Measurements from ENCODE around the gene EHF.
"Not testable (repeated sequence)": the region's sequence is repeated elsewhere in the genome, so short reads cannot be mapped to it uniquely, and the experiment has no call there.

The EHF gene

DNA sequence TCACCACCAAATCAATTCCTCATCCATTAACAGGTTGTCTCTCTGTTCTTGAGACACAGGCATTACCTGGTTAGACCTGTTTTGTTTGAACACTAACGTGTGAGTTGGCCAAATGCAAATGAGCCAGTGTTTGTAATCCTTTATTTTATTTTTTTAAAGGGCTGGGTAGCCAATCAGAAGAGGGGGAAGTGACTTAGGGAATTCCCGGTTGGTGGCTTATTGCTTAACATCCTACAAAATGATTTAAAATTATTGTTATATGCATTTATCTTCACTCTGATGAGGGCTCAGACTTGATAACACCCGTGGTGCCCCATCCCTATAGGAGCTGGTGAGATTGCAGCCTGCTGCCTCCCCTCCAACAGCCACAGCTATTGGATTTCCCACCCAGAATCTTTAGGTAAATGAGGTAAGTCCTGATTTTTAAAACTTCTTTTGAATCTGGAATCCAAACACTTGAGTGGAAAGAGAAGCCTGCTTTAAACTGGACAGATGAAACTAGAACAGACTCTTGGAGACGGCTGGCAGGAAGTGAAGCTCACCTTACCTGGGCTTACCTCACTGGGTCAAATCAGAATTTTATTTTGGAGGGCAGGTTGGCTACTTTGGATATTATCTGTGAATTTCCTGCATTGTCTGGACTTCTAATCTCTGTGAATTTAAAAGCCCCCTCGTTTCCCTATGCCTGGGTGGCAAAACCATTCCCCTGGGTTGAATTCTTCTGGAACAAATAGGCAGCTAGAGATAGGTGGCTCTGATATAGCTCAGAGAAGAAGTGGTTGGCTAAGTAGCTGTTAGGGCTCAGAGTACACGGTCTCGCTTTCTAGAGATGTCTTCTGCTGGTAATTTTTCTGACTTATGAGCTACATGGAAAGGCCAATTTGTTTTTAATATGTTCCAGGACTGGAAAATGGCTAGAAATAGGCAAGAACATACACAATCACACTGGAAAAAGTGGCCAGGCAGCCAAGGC is at the start of gene EHF:
EHF (plus strand) TSS at position 274 of the 973 bp plus-strand sequence. CDS start 21,538 bp downstream, outside the sequence.
- DNase-seq: no peak

DNA sequence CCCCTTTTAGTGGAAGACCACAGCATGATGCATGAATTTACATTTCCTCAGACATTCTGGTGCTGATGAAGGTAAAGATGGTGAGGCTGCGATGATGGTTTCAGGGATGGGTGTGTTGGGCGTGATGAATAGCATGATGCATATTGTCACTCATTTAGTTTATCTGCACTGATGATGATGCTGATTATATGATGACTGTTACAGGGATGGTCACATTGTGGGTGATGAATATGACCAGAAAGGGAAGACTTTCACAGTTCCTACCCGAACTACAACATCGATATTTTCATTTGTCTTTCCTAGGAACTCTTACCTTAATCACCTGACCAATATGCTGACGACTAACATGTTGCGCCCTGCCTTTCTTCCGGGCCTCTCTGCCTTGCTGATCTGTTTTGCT is 47.4 kb upstream of the EHF start:
- no peak for DNase-seq

DNA sequence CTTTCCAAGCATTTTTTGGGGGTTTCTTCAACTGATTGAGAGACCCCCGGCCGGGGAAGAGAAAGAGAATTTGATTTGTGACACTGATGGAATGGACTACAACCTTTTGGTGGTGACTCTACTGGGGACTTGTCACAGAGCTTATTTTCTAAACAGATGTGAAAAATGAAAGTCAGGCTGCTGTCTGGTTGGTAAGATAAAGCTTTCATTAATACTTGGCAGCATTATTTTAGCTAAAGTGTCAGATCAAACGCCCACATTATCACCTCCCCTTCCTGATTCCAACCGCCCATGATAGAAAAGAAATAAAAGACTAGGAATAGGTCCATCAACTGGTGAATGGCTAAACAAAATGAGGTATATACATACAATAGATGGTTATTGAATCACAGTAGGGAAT is 45.6 kb upstream of the EHF start:
- DNase-seq: no peak

DNA sequence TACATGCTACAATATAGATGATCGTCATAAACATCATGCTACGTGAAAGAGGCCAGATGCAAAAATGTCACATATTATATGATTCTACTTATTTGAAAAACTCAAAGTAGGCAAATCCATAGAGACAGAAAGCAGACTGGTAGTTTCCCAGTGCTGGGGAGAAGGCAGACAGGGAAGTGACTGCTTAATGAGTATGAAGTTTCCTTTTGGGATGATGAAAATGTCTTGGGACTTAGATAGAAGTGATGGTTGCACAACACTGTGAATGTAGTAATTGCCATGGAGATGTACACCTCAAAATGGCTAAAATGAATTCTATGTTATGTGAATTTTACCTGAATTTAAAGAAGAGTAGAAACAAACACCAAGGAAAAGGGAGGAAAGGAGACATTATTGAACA is 45.2 kb upstream of the EHF start:
- no peak for DNase-seq

DNA sequence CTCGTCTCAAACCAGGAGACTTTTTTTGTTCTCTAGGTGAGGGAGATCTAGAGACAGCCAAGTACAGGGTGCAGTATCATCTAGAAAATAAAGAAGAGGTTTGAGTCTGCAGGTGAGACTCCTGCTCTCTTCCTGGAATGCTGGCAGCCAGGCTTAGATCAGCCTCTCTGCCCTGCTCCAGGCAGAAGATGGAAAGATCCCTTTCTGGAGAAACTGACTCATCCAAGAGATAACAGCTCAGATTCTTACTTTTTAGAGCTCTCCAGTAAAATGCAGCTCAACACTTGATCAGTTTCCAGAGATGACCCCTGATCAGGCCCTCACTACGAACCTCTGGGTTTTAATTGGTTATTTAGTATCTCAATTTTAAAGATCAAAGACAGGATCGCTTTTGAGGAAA is 44.6 kb upstream of the EHF start:
- no peak for DNase-seq

- DNase-seq: no peak
These were observed 37.1 kb upstream of the EHF start for GRCh38 chr11:34583818-34584217.

GRCh38 chr11:34585304-34585734 is 35.6 kb upstream of the EHF start:
- DNase-seq: no peak

DNA sequence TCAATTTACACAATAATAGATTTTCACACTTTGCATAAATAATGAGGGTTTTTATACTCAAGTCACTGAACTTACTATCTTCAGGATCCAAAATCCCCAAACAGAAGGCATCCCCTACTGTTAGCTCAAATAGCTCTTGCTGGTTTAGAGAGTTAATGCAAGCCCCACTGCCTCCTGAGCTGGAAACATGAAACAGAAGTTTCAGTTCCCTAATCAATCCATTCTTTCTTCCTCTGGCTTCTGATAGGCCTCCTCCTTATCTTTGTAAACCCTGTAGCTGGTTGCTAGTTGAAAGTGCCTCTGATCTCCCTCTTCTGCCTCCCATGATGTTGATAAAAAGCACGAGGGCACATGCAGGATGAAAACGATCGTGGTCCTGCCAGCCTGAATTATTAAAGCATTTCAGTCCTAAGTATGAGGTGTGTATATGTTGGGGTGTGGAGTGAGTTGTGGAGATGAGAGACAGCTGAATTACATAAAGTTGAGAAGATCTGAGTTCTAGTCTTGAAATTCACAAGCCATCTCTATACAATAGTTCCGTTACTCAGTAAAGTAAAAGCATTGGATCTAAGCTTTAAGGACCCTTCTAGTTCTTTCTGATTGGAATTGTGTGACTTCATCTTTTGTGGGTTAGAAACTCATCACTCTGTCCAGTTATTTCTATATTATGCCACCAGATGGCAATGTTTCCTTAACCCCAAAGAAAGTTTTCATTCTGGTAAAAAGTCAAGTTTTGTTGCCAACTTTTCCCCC is 35.0 kb upstream of the EHF start:
- DNase-seq: peak; percentile 76

DNA sequence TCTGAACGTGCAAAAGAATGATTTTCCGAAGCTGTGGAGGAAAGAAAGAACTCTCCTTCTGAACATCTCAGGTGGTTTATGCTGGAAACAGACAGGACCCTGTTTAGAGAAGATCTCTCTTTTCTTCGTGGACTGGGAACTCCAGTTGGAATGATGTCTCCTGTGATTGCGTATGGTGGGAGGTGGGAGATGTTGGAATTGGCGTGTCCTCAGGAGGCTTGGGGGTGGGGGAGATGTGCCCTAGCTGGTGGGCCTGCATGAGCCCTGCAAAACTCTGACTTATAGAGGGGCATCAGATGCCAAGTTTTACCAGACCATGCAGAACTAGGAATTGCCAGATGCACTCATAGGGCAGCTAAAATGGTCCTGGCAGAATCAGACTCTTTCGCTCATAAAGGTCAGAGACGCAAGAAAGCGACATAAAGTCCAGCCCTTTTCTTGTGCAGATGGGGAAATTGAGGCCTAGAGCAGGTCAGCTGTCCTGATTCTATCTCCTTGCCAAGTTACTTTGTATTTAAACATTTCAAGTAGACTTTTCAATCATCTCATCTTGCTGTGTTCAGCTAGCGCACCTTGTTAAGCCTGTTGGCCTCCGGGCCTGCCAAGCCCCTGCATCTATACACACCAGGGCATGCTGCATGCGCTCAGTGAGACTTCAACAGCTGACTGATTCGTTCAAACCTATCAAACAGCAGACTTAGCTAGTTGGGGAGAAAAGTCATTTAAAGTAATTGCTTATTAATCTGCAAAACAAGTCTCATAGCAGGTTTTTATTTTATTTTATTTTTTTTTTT is 34.2 kb upstream of the EHF start:
- peak; percentile 60 for DNase-seq

DNA sequence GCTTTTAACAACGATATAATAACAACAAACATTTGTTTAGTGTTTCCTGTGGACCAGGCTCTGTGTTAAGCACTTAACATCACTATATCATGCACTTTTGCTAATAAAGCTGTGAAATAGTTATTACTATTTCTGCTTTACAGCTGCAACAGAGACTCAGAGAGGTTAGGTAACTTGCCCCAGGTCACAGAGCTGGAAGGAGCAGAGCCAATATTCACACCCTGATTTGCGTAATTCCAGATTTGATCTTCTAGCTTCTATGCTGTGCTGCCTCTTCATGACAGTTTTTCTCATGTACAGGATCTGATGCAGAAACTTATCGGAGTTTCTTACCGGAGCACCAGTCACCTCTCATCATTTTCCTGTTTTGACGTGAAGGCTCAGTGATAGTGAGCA is 33.6 kb upstream of the EHF start:
- no peak for DNase-seq

GRCh38 chr11:34588023-34588422 is 32.9 kb upstream of the EHF start:
- DNase-seq: no peak

DNA sequence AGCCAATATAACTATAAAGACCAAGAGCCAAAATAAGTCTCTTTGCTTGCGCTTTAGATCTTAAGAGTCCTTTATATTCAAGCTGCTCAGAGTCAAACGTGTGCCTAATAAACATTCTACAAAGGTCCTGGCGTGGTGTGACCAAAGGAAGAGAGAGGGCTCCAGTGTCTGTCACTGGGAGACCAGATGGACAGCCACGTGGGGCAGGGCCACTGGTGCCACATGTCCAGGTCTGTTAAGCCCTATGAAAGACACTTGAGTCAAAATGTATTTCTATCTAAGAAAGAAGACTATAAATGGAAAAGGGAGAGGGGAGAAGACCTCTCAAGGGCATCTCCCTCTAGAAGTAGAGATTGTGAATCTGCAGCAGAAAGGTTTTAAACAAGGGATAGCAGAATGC is 32.2 kb upstream of the EHF start:
- no peak for DNase-seq

- DNase-seq: not testable (repeated sequence)
These were observed 31.7 kb upstream of the EHF start for GRCh38 chr11:34589177-34589576.

DNA sequence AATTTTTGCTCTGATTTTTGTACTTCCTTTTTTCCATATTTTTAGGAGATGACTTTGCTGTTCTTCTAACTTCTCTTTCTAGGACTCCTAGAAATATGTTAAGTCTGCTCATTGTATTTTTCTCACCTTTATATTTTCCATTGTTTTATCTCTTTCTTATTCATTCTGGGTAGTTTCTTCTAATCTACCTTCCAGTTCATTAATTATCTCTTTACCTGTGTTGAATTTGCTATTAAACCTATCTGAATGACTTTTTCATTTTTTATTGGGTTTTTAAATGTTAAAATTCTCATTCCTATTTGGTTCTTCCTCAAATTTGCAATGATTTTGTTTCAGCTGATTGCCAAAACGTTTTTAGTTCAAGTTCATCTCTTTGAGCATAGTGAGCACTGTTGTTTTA is 27.8 kb upstream of the EHF start:
- no peak for DNase-seq

DNA sequence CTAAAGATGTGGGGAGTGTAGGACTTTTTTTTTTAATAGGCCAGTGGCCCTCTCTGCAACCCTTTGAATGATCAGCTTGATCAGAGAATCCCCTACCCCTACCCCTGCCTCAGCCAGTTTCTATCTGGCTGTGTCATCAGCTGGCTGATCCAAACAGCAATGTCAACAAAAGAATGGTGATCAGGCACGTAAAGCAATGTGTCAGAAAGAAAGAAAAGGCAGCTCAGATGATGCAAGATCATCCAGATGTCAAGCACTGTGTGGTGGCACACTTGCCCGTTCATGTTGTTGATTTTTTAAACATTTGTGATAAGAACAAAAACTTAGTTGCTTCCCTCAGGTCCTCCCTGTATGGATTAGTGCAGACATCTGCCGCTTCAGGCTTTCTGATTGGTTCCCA is 26.3 kb upstream of the EHF start:
- no peak for DNase-seq

DNA sequence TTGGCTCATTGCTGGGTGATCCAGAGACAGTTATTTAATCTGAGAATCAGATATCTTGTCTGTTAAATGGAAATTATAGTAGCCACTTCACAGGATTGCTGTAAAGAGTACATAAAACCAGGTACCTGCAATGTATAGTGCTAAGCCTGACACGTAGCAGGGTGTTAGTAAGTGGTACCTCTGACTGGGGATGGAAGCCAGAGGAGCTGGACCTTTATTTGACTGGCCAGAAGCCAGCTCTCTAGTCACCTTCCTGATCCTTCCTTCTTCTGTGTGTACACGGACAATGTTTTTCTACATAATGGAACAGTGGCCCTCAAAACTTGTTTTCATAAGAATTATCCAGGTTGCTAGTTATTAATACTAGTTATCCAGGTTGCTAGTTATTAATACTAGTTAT is 25.5 kb upstream of the EHF start:
- DNase-seq: no peak

GRCh38 chr11:34595960-34596644 is 24.8 kb upstream of the EHF start:
- DNase-seq: no peak

- no peak for DNase-seq
These were observed 21.4 kb upstream of the EHF start for GRCh38 chr11:34599406-34599945.

DNA sequence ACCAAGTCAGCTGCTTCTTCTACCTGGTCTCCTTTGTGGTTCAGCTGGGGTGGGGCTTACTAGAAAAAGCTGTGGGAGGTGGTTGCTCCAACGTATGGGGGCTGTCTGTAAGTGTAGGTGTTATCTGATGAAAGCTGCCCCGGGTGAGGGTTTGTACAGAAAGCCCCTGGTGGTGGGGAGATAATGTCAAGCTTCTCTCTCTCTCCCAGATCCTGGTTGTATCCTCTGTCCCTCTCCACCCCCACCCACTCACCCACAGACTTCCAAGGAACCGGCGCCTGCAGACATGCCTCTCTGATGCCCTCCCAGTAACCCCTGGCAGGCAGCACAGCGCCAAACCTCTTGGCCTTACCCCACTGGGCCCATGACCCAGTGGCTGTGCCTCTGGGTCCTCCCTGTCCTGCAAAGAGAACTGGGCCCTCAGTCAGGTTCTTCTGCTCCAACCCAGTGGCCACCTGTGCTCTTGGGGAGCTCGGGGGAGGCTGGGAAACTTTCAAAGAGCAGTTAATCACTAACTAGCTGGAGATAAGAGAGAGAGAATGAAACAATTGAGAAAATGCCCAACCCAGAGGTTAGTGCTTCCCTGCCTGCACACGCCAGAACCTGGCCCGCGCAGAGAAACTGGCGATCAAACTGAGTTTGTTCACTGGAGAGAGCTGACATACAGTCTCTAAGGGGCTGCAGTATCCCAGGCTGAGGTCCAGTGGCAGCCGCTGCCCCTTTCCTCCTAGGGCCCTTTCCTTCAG is 20.4 kb upstream of the EHF start:
- DNase-seq: no peak

GRCh38 chr11:34601085-34601444 is 19.8 kb upstream of the EHF start:
- DNase-seq: no peak

- DNase-seq: no peak
These were observed 19.3 kb upstream of the EHF start for GRCh38 chr11:34601609-34602008.

DNA sequence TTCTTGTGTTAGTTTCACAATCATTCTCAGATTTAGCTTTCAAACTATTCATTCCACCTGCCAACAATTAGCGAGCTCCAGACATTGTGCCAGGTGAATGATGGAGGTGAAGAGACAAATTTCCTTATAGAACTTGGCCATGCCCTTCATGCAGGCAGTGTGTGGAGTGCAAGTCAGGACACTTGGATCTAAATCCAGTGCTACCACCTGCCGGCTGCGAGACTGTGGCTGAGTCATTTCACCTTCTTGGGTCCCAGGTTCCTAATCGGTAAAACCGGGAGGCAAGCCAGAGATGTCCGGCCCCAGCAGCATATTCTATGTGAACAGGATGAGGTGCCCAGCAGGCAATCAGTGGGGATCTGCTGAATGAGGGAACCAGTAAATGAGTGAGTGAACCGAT is 18.6 kb upstream of the EHF start:
- DNase-seq: no peak
